IPS-20b (cell line): ENCODE measurements around the gene POLA1.
A peak's percentile ranks its signal among the peaks of the same experiment; 100 is the strongest.

Source experiments
- H3K27ac ChIP-seq: one replicate; pipeline ENCODE4 v1.5.1; 2013; ENCODE audit warnings: low read length
- H3K27me3 ChIP-seq: 2 replicates; pipeline ENCODE4 v1.6.1; 2013; ENCODE audit warnings: mild to moderate bottlenecking, low read length, inconsistent platforms; ENCODE audit not compliant: insufficient read depth
- H3K36me3 ChIP-seq: 2 replicates; pipeline ENCODE4 v1.6.1; 2013; ENCODE audit warnings: low read depth, mild to moderate bottlenecking, inconsistent platforms, low read length, moderate library complexity; ENCODE audit not compliant: insufficient read depth
- H3K4me1 ChIP-seq: 2 replicates; pipeline ENCODE4 v1.6.1; 2013; ENCODE audit warnings: mild to moderate bottlenecking, control low read depth, inconsistent platforms, low read length, moderate library complexity; ENCODE audit not compliant: insufficient read depth
- H3K4me3 ChIP-seq: 2 replicates; pipeline ENCODE4 v1.5.1; 2013; ENCODE audit warnings: mild to moderate bottlenecking, low read length, inconsistent platforms
- H3K9ac ChIP-seq: 2 replicates; pipeline ENCODE4 v1.6.1; 2013; ENCODE audit warnings: low read depth, mild to moderate bottlenecking, inconsistent platforms, low read length, moderate library complexity
- H3K9me3 ChIP-seq: 2 replicates; pipeline ENCODE4 v1.6.1; 2013; ENCODE audit warnings: mild to moderate bottlenecking, low read depth, low read length, inconsistent platforms; ENCODE audit not compliant: insufficient read depth

POLA1 gene

GRCh38 chrX:24988314-24988713 is 294.6 kb downstream of the POLA1 start:
- H3K4me1 ChIP-seq, result no peaks in the 10 kb centered on the region
- no peak overlapping the region for H3K9ac ChIP-seq
- H3K4me3 ChIP-seq, result no peak overlapping the region
- H3K27me3 ChIP-seq, result no peaks in the 10 kb centered on the region
- no peaks in the 10 kb centered on the region for H3K9me3 ChIP-seq
- H3K36me3 ChIP-seq, result no peaks in the 10 kb centered on the region
- no peak overlapping the region for H3K27ac ChIP-seq

- no peaks in the 10 kb centered on the region; the same call in 1 of the 2 replicates for H3K27me3 ChIP-seq
- H3K4me3 ChIP-seq, result no peak overlapping the region
- no peak overlapping the region for H3K27ac ChIP-seq
- no peaks in the 10 kb centered on the region for H3K36me3 ChIP-seq
- H3K9me3 ChIP-seq, result no peaks in the 10 kb centered on the region
- no peak overlapping the region for H3K9ac ChIP-seq
- H3K4me1 ChIP-seq, result peaks cover 6% of the 10 kb centered on the region; the same call in 1 of the 2 replicates
These were observed 296.8 kb downstream of the POLA1 start for GRCh38 chrX:24990535-24990934.

GRCh38 chrX:24993879-24994278 is 300.2 kb downstream of the POLA1 start:
- Histone ChIP-seq H3K4me3 (no peak overlapping the region), H3K27ac (no peak overlapping the region), H3K9ac (no peak overlapping the region), H3K9me3 (no peaks in the 10 kb centered on the region), H3K27me3 (peaks cover 18% of the 10 kb centered on the region), H3K4me1 (peaks cover 15% of the 10 kb centered on the region), H3K36me3 (no peaks in the 10 kb centered on the region)

- H3K27me3 ChIP-seq, result peaks cover 41% of the 10 kb centered on the region
- no peaks in the 10 kb centered on the region for H3K36me3 ChIP-seq
- H3K9ac ChIP-seq, result no peak overlapping the region
- H3K9me3 ChIP-seq, result no peaks in the 10 kb centered on the region
- peaks cover 23% of the 10 kb centered on the region for H3K4me1 ChIP-seq
- no peak overlapping the region for H3K4me3 ChIP-seq
- no peak overlapping the region for H3K27ac ChIP-seq
These were observed 302.5 kb downstream of the POLA1 start for GRCh38 chrX:24996096-24996709.

GRCh38 chrX:24999511-24999910 is 305.8 kb downstream of the POLA1 start:
- H3K4me3 ChIP-seq, result no peak overlapping the region; the same call in 1 of the 2 replicates
- H3K9me3 ChIP-seq, result no peaks in the 10 kb centered on the region
- peaks cover 21% of the 10 kb centered on the region for H3K4me1 ChIP-seq
- no peak overlapping the region for H3K9ac ChIP-seq
- no peaks in the 10 kb centered on the region for H3K36me3 ChIP-seq
- peaks cover 74% of the 10 kb centered on the region for H3K27me3 ChIP-seq
- no peak overlapping the region for H3K27ac ChIP-seq

- H3K4me3 ChIP-seq, result no peak overlapping the region
These were observed 308.3 kb downstream of the POLA1 start for GRCh38 chrX:25001808-25002660.

GRCh38 chrX:25002661-25003020 is 308.9 kb downstream of the POLA1 start:
- Histone ChIP-seq H3K4me1 (peaks cover 12% of the 10 kb centered on the region), H3K27me3 (peaks cover 99% of the 10 kb centered on the region), H3K9me3 (no peaks in the 10 kb centered on the region), H3K9ac (no peak overlapping the region), H3K27ac (no peak overlapping the region), H3K4me3 (peak overlapping the region; percentile 55), H3K36me3 (no peaks in the 10 kb centered on the region)

More at GRCh38 chrX:25001808-25002660, 308.3 kb downstream of the POLA1 start:
- Histone ChIP-seq H3K27me3 (peaks cover 99% of the 10 kb centered on the region), H3K9ac (no peak overlapping the region), H3K36me3 (no peaks in the 10 kb centered on the region), H3K27ac (no peak overlapping the region), H3K9me3 (no peaks in the 10 kb centered on the region), H3K4me1 (peaks cover 12% of the 10 kb centered on the region)

- Histone ChIP-seq H3K27me3 (peaks cover 99% of the 10 kb centered on the region), H3K36me3 (no peaks in the 10 kb centered on the region), H3K9ac (no peak overlapping the region), H3K4me1 (peaks cover 12% of the 10 kb centered on the region), H3K27ac (no peak overlapping the region), H3K9me3 (no peaks in the 10 kb centered on the region), H3K4me3 (peak overlapping the region; percentile 55)
These were observed 309.5 kb downstream of the POLA1 start for GRCh38 chrX:25003066-25003849.

- H3K4me3 ChIP-seq, result no peak overlapping the region
- no peak overlapping the region for H3K27ac ChIP-seq
- peaks cover 99% of the 10 kb centered on the region for H3K27me3 ChIP-seq
- H3K4me1 ChIP-seq, result peaks cover 7% of the 10 kb centered on the region
- H3K9me3 ChIP-seq, result no peaks in the 10 kb centered on the region
- H3K9ac ChIP-seq, result no peak overlapping the region
- H3K36me3 ChIP-seq, result no peaks in the 10 kb centered on the region
These were observed 310.3 kb downstream of the POLA1 start for GRCh38 chrX:25004040-25004439.

- Histone ChIP-seq H3K36me3 (no peaks in the 10 kb centered on the region), H3K4me3 (no peak overlapping the region), H3K9ac (no peak overlapping the region), H3K9me3 (no peaks in the 10 kb centered on the region), H3K4me1 (peaks cover 4% of the 10 kb centered on the region; the same call in 1 of the 2 replicates), H3K27me3 (peaks cover 99% of the 10 kb centered on the region), H3K27ac (no peak overlapping the region)
These were observed 310.8 kb downstream of the POLA1 start for GRCh38 chrX:25004485-25005032.

GRCh38 chrX:25005034-25005381 is 311.3 kb downstream of the POLA1 start:
- peaks cover 99% of the 10 kb centered on the region for H3K27me3 ChIP-seq
- H3K36me3 ChIP-seq, result no peaks in the 10 kb centered on the region
- no peak overlapping the region for H3K9ac ChIP-seq
- H3K4me1 ChIP-seq, result no peaks in the 10 kb centered on the region; the same call in 1 of the 2 replicates
- no peak overlapping the region for H3K27ac ChIP-seq
- H3K4me3 ChIP-seq, result no peak overlapping the region
- H3K9me3 ChIP-seq, result no peaks in the 10 kb centered on the region
